Mesenchymal stem cell (in vitro differentiated cells and primary cell): Measurements from ENCODE around the gene SOCS2.

Source experiments
- DNase-seq: peaks from one replicate; pipeline ENCODE4 v3.0.0-alpha.2; 2013
- H2AFZ ChIP-seq: one replicate; pipeline ENCODE4 v1.6.1; 2013; ENCODE audit warnings: low read depth, mild to moderate bottlenecking, control low read depth, inconsistent platforms, low read length, moderate library complexity
- H2AK5ac ChIP-seq: 2 replicates; pipeline ENCODE4 v1.6.1; 2013; ENCODE audit warnings: low read length, moderate library complexity, mild to moderate bottlenecking, inconsistent platforms; ENCODE audit not compliant: severe bottlenecking
- H2BK120ac ChIP-seq: one replicate; pipeline ENCODE4 v1.6.1; 2013; ENCODE audit warnings: low read depth, mild to moderate bottlenecking, inconsistent platforms, low read length, moderate library complexity
- H2BK12ac ChIP-seq, 2 experiments: one replicate each; pipeline ENCODE4 v1.6.1; 2013; ENCODE audit warnings: inconsistent platforms in 2 of 2, low read length in 2 of 2, mild to moderate bottlenecking in 2 of 2, moderate library complexity in 2 of 2, control low read depth in 1 of 2
- H2BK15ac ChIP-seq: one replicate; pipeline ENCODE4 v1.6.1; 2013; ENCODE audit warnings: mild to moderate bottlenecking, low read depth, inconsistent platforms; ENCODE audit not compliant: poor library complexity, severe bottlenecking
- H2BK5ac ChIP-seq: 2 replicates; pipeline ENCODE4 v1.6.1; 2013; ENCODE audit warnings: low read depth, mild to moderate bottlenecking, low read length, control low read depth, inconsistent platforms; ENCODE audit not compliant: poor library complexity, severe bottlenecking
- H3K14ac ChIP-seq, 2 experiments: one replicate each; pipeline ENCODE4 v1.6.1; 2013; ENCODE audit warnings: inconsistent platforms in 2 of 2, low read length in 2 of 2, control low read depth in 1 of 2, mild to moderate bottlenecking in 1 of 2, moderate library complexity in 1 of 2
- H3K18ac ChIP-seq, 2 experiments: one replicate each; pipeline ENCODE4 v1.6.1; 2013; ENCODE audit warnings: inconsistent platforms in 2 of 2, low read length in 2 of 2, control low read depth in 1 of 2, low read depth in 1 of 2, mild to moderate bottlenecking in 1 of 2
- H3K23ac ChIP-seq, 2 experiments: one replicate each; pipeline ENCODE4 v1.6.1; 2013; ENCODE audit warnings: inconsistent platforms in 2 of 2, low read length in 2 of 2, mild to moderate bottlenecking in 2 of 2, moderate library complexity in 2 of 2, control low read depth in 1 of 2
- H3K27ac ChIP-seq: 2 replicates; pipeline ENCODE4 v1.5.1; 2013; ENCODE audit warnings: mild to moderate bottlenecking, moderate library complexity, low read length, control low read depth, inconsistent platforms; ENCODE audit not compliant: poor library complexity, severe bottlenecking
- H3K27me3 ChIP-seq, 2 experiments: 2 replicates each; pipeline versions ENCODE4 v1.6.1 to v1.7.0; 2013; ENCODE audit warnings: low read length in 2 of 2, mild to moderate bottlenecking in 2 of 2, moderate library complexity in 2 of 2, control low read depth in 1 of 2, inconsistent platforms in 1 of 2; ENCODE audit not compliant: control insufficient read depth in 1 of 2, insufficient read depth in 1 of 2
- H3K36me3 ChIP-seq, 2 experiments: 2 replicates each; pipeline versions ENCODE4 v1.6.1 to v1.7.0; 2013; ENCODE audit warnings: low read length in 2 of 2, control low read depth in 1 of 2, inconsistent platforms in 1 of 2, low read depth in 1 of 2, mild to moderate bottlenecking in 1 of 2; ENCODE audit not compliant: insufficient read depth in 2 of 2, control insufficient read depth in 1 of 2
- H3K4ac ChIP-seq, 2 experiments: one replicate each; pipeline ENCODE4 v1.6.1; 2013; ENCODE audit warnings: inconsistent platforms in 2 of 2, low read length in 2 of 2, mild to moderate bottlenecking in 2 of 2, moderate library complexity in 2 of 2, control low read depth in 1 of 2, low read depth in 1 of 2
- H3K4me1 ChIP-seq: 2 replicates; pipeline ENCODE4 v1.6.1; 2013; ENCODE audit warnings: low read depth, low read length, control low read depth; ENCODE audit not compliant: control insufficient read depth, insufficient read depth
- H3K4me2 ChIP-seq: 2 replicates; pipeline ENCODE4 v1.6.1; 2013; ENCODE audit warnings: low read length, mild to moderate bottlenecking, inconsistent platforms; ENCODE audit not compliant: poor library complexity, severe bottlenecking
- H3K4me3 ChIP-seq, 2 experiments: 2 replicates each; pipeline versions ENCODE4 v1.5.1 to v1.7.0; 2013; ENCODE audit warnings: low read length in 2 of 2, mild to moderate bottlenecking in 2 of 2, control low read depth in 1 of 2, low read depth in 1 of 2; ENCODE audit not compliant: insufficient read depth in 1 of 2
- H3K79me1 ChIP-seq: replicated peaks from 2 replicates; pipeline ENCODE4 v1.6.1; 2013; ENCODE audit warnings: mild to moderate bottlenecking, control low read depth, low read length, inconsistent platforms; ENCODE audit not compliant: poor library complexity, severe bottlenecking
- H3K9ac ChIP-seq: 2 replicates; pipeline ENCODE4 v1.7.0; 2013; ENCODE audit warnings: mild to moderate bottlenecking, low read length, moderate library complexity
- H3K9me3 ChIP-seq: 2 replicates; pipeline ENCODE4 v1.7.0; 2013; ENCODE audit warnings: mild to moderate bottlenecking, low read length; ENCODE audit not compliant: control insufficient read depth
- H4K8ac ChIP-seq: one replicate; pipeline ENCODE4 v1.6.1; 2013; ENCODE audit warnings: inconsistent platforms, mild to moderate bottlenecking, low read length, moderate library complexity
- H4K91ac ChIP-seq: one replicate; pipeline ENCODE4 v1.6.1; 2013; ENCODE audit warnings: mild to moderate bottlenecking, low read length, inconsistent platforms
- WGBS: methylation state at CpG from one replicate; pipeline ENCODE4 v1.1.7; 2013; ENCODE audit warnings: mixed read lengths; 5-methylcytosine and 5-hydroxymethylcytosine counted together

SOCS2 gene

GRCh38 chr12:93578221-93578620, 5.7 kb downstream of the SOCS2 start:
- Histone ChIP-seq H2AFZ (no peak overlapping the region), H2BK5ac (no peak overlapping the region), H3K9me3 (no peaks in the 10 kb centered on the region), H2BK12ac (no peak overlapping the region), H2BK15ac (no peak overlapping the region), H3K79me1 (no peaks in the 10 kb centered on the region), H3K23ac (no peak overlapping the region), H3K4ac (no peak overlapping the region), H3K9ac (no peak overlapping the region), H4K8ac (no peak overlapping the region), H3K18ac (no peak overlapping the region), H3K27ac (no peak overlapping the region), H2BK120ac (no peak overlapping the region), H3K4me3 (no peak overlapping the region), H3K36me3 (peaks cover 0 to 11% of the 10 kb centered on the region in 2 experiments), H3K4me1 (peaks cover 4% of the 10 kb centered on the region), H2AK5ac (no peak overlapping the region), H3K14ac (peak overlapping the region in 1 of 2 experiments; percentile 32), H3K4me2 (no peak overlapping the region), H4K91ac (no peak overlapping the region), H3K27me3 (no peaks in the 10 kb centered on the region)
- WGBS: 90% methylated on average over 4 of the region's 5 CpGs
- DNase-seq: no peak

GRCh38 chr12:93580682-93581081, 8.2 kb downstream of the SOCS2 start:
- Histone ChIP-seq H2AK5ac (no peak overlapping the region), H3K14ac (no peak overlapping the region), H3K4ac (no peak overlapping the region), H3K27me3 (no peaks in the 10 kb centered on the region), H2AFZ (no peak overlapping the region), H3K4me3 (no peak overlapping the region), H4K8ac (no peak overlapping the region), H3K18ac (no peak overlapping the region), H2BK5ac (no peak overlapping the region), H3K36me3 (peaks cover 0 to 1% of the 10 kb centered on the region in 2 experiments), H3K9me3 (no peaks in the 10 kb centered on the region), H3K23ac (no peak overlapping the region), H2BK12ac (no peak overlapping the region), H3K27ac (no peak overlapping the region), H2BK120ac (no peak overlapping the region), H3K9ac (no peak overlapping the region), H3K4me1 (no peaks in the 10 kb centered on the region), H3K79me1 (no peaks in the 10 kb centered on the region), H2BK15ac (no peak overlapping the region), H4K91ac (no peak overlapping the region), H3K4me2 (no peak overlapping the region)
- no peak for DNase-seq

- no peak overlapping the region for H3K4ac ChIP-seq
- H3K4me2 ChIP-seq: no peak overlapping the region
- no peak overlapping the region for H3K9ac ChIP-seq
- H3K9me3 ChIP-seq: no peaks in the 10 kb centered on the region
- H3K23ac ChIP-seq: no peak overlapping the region
- no peak overlapping the region for H3K27ac ChIP-seq
- H3K36me3 ChIP-seq: no peaks in the 10 kb centered on the region
- H3K79me1 ChIP-seq: no peaks in the 10 kb centered on the region
- WGBS: 88% methylated on average over 1 of the region's 2 CpGs
- no peak overlapping the region for H2AK5ac ChIP-seq
- no peak overlapping the region for H3K14ac ChIP-seq
- H2BK120ac ChIP-seq: no peak overlapping the region
- H3K4me1 ChIP-seq: no peaks in the 10 kb centered on the region
- H3K18ac ChIP-seq: no peak overlapping the region
- no peak overlapping the region for H2AFZ ChIP-seq
- H4K91ac ChIP-seq: no peak overlapping the region
- H2BK15ac ChIP-seq: no peak overlapping the region
- H4K8ac ChIP-seq: no peak overlapping the region
- no peak overlapping the region for H2BK12ac ChIP-seq
- H3K27me3 ChIP-seq: no peaks in the 10 kb centered on the region
- H2BK5ac ChIP-seq: no peak overlapping the region
- H3K4me3 ChIP-seq: no peak overlapping the region
- DNase-seq: no peak
These were observed 8.9 kb downstream of the SOCS2 start for GRCh38 chr12:93581370-93581769.

GRCh38 chr12:93582351-93582750, 9.9 kb downstream of the SOCS2 start:
- H3K36me3 ChIP-seq: no peaks in the 10 kb centered on the region

More at GRCh38 chr12:93582351-93582750, 9.9 kb downstream of the SOCS2 start:
- Histone ChIP-seq H3K4me1 (no peaks in the 10 kb centered on the region), H3K9me3 (no peaks in the 10 kb centered on the region), H3K4ac (no peak overlapping the region), H3K14ac (no peak overlapping the region), H2BK120ac (no peak overlapping the region), H3K9ac (no peak overlapping the region), H3K4me3 (no peak overlapping the region), H2BK15ac (no peak overlapping the region), H3K27ac (no peak overlapping the region), H3K18ac (no peak overlapping the region), H2AK5ac (no peak overlapping the region), H4K91ac (no peak overlapping the region), H3K79me1 (no peaks in the 10 kb centered on the region), H3K23ac (no peak overlapping the region), H2BK5ac (no peak overlapping the region), H4K8ac (no peak overlapping the region), H3K4me2 (no peak overlapping the region), H3K27me3 (no peaks in the 10 kb centered on the region), H2AFZ (no peak overlapping the region), H2BK12ac (no peak overlapping the region)
- no peak for DNase-seq
- WGBS: 99% methylated on average over 8 of the region's 8 CpGs
